Natural killer cell (primary cell): ENCODE results near the gene ECE1. TPM values are rescaled to one million over a fixed set of nuclear protein-coding genes. Genes with fewer than 3 reads are reported as not detected.
"Not testable (repeated sequence)": the region's sequence is repeated elsewhere in the genome, so short reads cannot be mapped to it uniquely, and the experiment has no call there.

Source experiments
- ATAC-seq, 3 donors: fragments of 150-1000 bp in 2 of 3; fragments of 200-7000 bp in 1 of 3; cut with Tn5 transposase; 1 replicate in 1 of 3; 2 replicates in 2 of 3; pipeline ENCODE4 v1.10.0; 2021; ENCODE audit warnings: mild to moderate bottlenecking in 2 of 3, moderate library complexity in 2 of 3
- DNase-seq, 2 donors: peaks; one replicate each; pipeline versions ENCODE4 v3.0.0 to v3.0.0-alpha.2; 2013 to 2021; ENCODE audit warnings: mixed read lengths in 1 of 2
- H3K27ac ChIP-seq: one replicate; pipeline ENCODE4 v1.5.1; 2013; ENCODE audit warnings: mild to moderate bottlenecking, low read length
- H3K27me3 ChIP-seq: one replicate; pipeline ENCODE4 v1.6.1; 2013; ENCODE audit warnings: low read length; ENCODE audit not compliant: control insufficient read depth, insufficient read depth
- H3K36me3 ChIP-seq: one replicate; pipeline ENCODE4 v1.6.1; 2013; ENCODE audit warnings: low read length; ENCODE audit not compliant: control insufficient read depth, insufficient read depth
- H3K4me1 ChIP-seq: one replicate; pipeline ENCODE4 v1.6.1; 2013; ENCODE audit warnings: low read length; ENCODE audit not compliant: control insufficient read depth, insufficient read depth
- H3K4me3 ChIP-seq: one replicate; pipeline ENCODE4 v1.5.1; 2013; ENCODE audit warnings: low read length
- H3K9me3 ChIP-seq: one replicate; pipeline ENCODE4 v1.6.1; 2013; ENCODE audit warnings: low read length; ENCODE audit not compliant: control insufficient read depth, insufficient read depth
- H3K27ac Mint-ChIP-seq, 2 donors: one replicate each; pipeline ENCODE4 v1.8.0; 2022; ENCODE audit warnings: mild to moderate bottlenecking in 2 of 2, mixed read lengths in 2 of 2, moderate library complexity in 1 of 2
- H3K27me3 Mint-ChIP-seq, 2 donors: one replicate each; pipeline ENCODE4 v1.8.0; 2022; ENCODE audit warnings: low read depth in 2 of 2, mixed read lengths in 2 of 2
- H3K36me3 Mint-ChIP-seq: one replicate; pipeline ENCODE4 v1.8.0; 2022; ENCODE audit warnings: mixed read lengths
- H3K4me1 Mint-ChIP-seq, 2 donors: one replicate each; pipeline ENCODE4 v1.8.0; 2022; ENCODE audit warnings: mixed read lengths in 2 of 2
- H3K4me3 Mint-ChIP-seq: one replicate; pipeline ENCODE4 v1.8.0; 2022; ENCODE audit warnings: mild to moderate bottlenecking, moderate library complexity, mixed read lengths
- H3K9me3 Mint-ChIP-seq, 2 donors: one replicate each; pipeline ENCODE4 v1.8.0; 2022; ENCODE audit warnings: mixed read lengths in 2 of 2
- WGBS: methylation state at CpG from one replicate; pipeline ENCODE4 v1.1.7; 2013; ENCODE audit warnings: missing lambda C conversion rate; ENCODE audit not compliant: insufficient coverage; 5-methylcytosine and 5-hydroxymethylcytosine counted together
- intact Hi-C: fragments of 100-400 bp; cut with micrococcal nuclease; formaldehyde crosslinking; loops from one replicate; pipeline ENCODE4 v1.14.2; 2022
- total RNA-seq, 4 donors: library from RNA; stranded (reverse); fragments of 120-200 nt in 1 of 4; gene quantifications; one replicate each; pipeline versions ENCODE4 v1.2.3 to v1.2.4, GENCODE V29; 2013 to 2022
- TF ChIP-seq, protein P1 (sequence below): fragments of 200-600 bp; IDR thresholded peaks from one replicate; pipeline ENCODE4 v1.8.0; 2022; ENCODE audit warnings: antibody characterized with exemption

ECE1 gene
- total RNA-seq, 3 donors from 2014 or later (not counting 1 experiment from before 2014, with no cell fraction given): 47.2 to 70.1 (median 50.7) TPM

DNA sequence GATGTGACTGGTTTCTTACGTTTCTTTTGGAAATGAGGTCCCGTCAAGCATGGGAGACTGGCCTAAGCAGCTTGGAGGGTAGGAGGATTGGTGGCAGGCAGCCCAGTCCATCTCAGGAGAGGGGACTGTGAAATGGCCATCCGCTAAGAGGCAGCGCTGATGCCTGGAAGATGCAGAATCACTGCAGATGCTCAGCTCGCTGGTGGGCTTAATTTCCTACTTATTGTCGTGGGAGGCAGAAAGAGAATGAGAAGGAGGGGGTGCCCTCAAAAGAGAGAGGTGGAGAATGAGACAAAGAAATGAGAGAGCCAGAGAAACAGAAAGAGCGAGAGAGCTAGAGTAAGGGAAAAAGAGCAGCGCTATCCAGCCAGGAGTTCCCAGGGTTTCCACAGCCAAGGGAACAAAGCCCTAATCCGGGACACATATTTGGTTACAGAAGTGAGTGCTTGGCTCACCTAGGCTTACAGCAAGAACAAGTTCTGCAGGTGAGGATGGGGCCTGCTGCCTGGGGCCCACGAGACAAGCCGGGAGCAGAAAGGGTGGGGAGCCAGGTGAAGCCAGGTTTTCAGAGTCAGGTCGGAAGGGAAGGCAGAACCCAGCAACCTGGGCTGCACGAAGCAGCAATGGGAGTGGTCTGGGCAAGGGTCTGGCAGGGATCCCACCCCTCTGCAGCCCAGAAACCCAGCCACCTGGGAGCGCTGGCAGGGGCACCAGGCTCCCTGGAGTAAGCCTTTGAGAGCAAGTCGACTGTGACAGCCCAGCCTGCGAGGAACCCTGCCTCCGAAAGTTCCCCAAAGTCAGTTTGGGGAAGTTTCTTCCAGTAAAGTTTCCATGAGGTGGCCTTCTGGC, 5.8 kb downstream of the ECE1 start:
- H3K27me3 ChIP-seq: peaks cover under 1% of the 10 kb centered on the region
- no peak for DNase-seq
- no peak overlapping the region for H3K27ac Mint-ChIP-seq
- intact Hi-C loops: no loop called here
- no peak for ATAC-seq
- H3K9me3 ChIP-seq: no peaks in the 10 kb centered on the region
- no peaks in the 10 kb centered on the region for H3K36me3 Mint-ChIP-seq
- H3K27ac ChIP-seq: no peak overlapping the region
- no peak overlapping the region for H3K4me3 ChIP-seq
- H3K4me1 Mint-ChIP-seq: peaks cover 30 to 47% of the 10 kb centered on the region in 2 donors
- TF ChIP-seq, protein P1, sequence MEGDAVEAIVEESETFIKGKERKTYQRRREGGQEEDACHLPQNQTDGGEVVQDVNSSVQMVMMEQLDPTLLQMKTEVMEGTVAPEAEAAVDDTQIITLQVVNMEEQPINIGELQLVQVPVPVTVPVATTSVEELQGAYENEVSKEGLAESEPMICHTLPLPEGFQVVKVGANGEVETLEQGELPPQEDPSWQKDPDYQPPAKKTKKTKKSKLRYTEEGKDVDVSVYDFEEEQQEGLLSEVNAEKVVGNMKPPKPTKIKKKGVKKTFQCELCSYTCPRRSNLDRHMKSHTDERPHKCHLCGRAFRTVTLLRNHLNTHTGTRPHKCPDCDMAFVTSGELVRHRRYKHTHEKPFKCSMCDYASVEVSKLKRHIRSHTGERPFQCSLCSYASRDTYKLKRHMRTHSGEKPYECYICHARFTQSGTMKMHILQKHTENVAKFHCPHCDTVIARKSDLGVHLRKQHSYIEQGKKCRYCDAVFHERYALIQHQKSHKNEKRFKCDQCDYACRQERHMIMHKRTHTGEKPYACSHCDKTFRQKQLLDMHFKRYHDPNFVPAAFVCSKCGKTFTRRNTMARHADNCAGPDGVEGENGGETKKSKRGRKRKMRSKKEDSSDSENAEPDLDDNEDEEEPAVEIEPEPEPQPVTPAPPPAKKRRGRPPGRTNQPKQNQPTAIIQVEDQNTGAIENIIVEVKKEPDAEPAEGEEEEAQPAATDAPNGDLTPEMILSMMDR: no peak
- 87% methylated on average over 17 of the region's 17 CpGs for WGBS
- H3K4me1 ChIP-seq: peaks cover 39% of the 10 kb centered on the region
- no peaks in the 10 kb centered on the region for H3K9me3 Mint-ChIP-seq
- peaks cover 8 to 15% of the 10 kb centered on the region in 2 donors for H3K27me3 Mint-ChIP-seq
- H3K4me3 Mint-ChIP-seq: no peak overlapping the region
- no peaks in the 10 kb centered on the region for H3K36me3 ChIP-seq

DNA sequence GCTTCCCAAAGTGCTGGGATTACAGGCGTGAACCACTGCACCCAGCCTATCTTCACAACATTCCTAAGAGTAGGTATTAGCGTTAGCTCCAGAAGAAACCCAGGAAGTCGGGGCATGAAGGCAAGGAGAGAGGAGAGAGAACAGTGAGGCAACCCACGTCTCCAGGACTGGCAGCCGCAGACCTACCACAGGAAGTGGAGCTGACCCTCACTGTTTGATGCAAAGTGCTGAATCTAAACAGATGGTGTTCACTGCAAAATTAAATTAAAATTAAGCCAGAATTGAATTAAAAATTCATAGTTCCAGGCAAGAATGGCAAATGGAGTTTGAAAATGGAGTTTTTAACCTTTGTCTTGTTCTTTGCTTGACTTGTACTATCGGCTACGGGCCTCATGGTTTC, 6.7 kb downstream of the ECE1 start:
- Mint-ChIP-seq H3K27ac (no peak overlapping the region), H3K4me3 (no peak overlapping the region), H3K27me3 (peaks cover 8 to 15% of the 10 kb centered on the region in 2 donors), H3K36me3 (no peaks in the 10 kb centered on the region), H3K4me1 (peaks cover 39 to 50% of the 10 kb centered on the region in 2 donors), H3K9me3 (no peaks in the 10 kb centered on the region)
- Histone ChIP-seq H3K36me3 (no peaks in the 10 kb centered on the region), H3K27me3 (peaks cover 4% of the 10 kb centered on the region), H3K4me1 (peaks cover 39% of the 10 kb centered on the region), H3K9me3 (no peaks in the 10 kb centered on the region), H3K27ac (no peak overlapping the region), H3K4me3 (no peak overlapping the region)
- DNase-seq (no peak), ATAC-seq (no peak)
- TF ChIP-seq, protein P1: no peak
- intact Hi-C loops: no loop called here
- 77% methylated on average over 6 of the region's 7 CpGs for WGBS

DNA sequence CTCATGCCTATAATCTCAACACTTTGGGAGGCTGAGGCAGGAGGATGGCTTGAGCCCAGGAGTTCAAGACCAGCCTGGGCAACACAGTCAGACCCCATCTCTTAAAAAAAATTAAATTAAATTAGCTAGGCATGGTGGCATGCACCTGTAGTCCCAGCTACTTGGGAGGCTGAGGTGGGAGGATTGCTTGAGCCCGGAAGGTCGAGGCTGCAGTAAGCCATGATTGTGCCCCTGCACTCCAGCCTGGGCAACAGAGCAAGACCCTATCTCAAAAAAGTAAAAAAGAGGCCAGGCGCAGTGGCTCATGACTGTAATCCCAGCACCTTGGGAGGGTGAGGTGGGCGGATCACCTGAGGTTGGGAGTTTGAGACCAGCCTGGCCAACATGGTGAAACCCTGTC, 8.2 kb downstream of the ECE1 start:
- ATAC-seq, H3K4me3 ChIP-seq, H3K27ac ChIP-seq, DNase-seq, H3K9me3 ChIP-seq, intact Hi-C loops, H3K4me3 Mint-ChIP-seq, H3K27me3 ChIP-seq, H3K9me3 Mint-ChIP-seq, H3K36me3 Mint-ChIP-seq, H3K27ac Mint-ChIP-seq, H3K36me3 ChIP-seq: not testable (repeated sequence)
- H3K4me1 ChIP-seq: peaks cover 46% of the 10 kb centered on the region
- WGBS: 98% methylated on average over 4 of the region's 4 CpGs
- peaks cover 43 to 48% of the 10 kb centered on the region in 2 donors for H3K4me1 Mint-ChIP-seq
- H3K27me3 Mint-ChIP-seq: peaks cover 0 to 15% of the 10 kb centered on the region in 2 donors

DNA sequence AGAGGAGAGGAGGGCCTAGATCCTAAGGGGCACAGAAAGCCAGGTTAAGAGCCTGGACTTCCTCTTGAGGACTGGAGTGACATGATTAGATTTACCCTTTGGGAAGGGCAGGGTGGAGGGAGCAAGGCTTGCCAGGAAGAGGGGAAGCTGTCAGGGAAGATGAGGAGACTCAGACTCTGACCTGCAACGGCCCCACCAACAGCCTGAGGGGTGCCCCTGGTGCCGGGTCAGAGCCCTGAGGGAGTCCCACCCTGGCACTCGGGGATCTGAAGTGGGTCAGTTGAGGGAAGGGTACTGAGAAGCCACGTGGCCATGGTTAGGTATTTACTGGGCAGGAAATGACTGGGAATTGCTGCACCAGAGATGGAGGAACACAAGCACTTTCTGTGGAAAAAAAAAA, 9.8 kb downstream of the ECE1 start:
- Mint-ChIP-seq H3K4me1 (peaks cover 43 to 48% of the 10 kb centered on the region in 2 donors), H3K4me3 (peak overlapping the region; percentile 9), H3K36me3 (no peaks in the 10 kb centered on the region), H3K9me3 (no peaks in the 10 kb centered on the region), H3K27ac (peak overlapping the region in 1 of 2 donors; percentile 73), H3K27me3 (peaks cover 0 to 15% of the 10 kb centered on the region in 2 donors)
- Histone ChIP-seq H3K36me3 (no peaks in the 10 kb centered on the region), H3K4me1 (peaks cover 46% of the 10 kb centered on the region), H3K27me3 (peaks cover 9% of the 10 kb centered on the region), H3K4me3 (no peak overlapping the region), H3K9me3 (no peaks in the 10 kb centered on the region), H3K27ac (no peak overlapping the region)
- TF ChIP-seq, protein P1: no peak
- DNase-seq (no peak), ATAC-seq (no peak)
- WGBS: 71% methylated on average over 4 of the region's 4 CpGs
- intact Hi-C loops: no loop called here
